H1 (cell line): ENCODE results near the gene WDR35. TPM values are rescaled to one million over a fixed set of nuclear protein-coding genes. Genes with fewer than 3 reads are reported as not detected.
A peak's percentile ranks its signal among the peaks of the same experiment; 100 is the strongest.

Experiments used
- CTCF ChIA-PET: fragments of 300-600 bp; sonication (Branson Sonifier 250); formaldehyde crosslinking; loops from one replicate; lab custom pipeline; 2021; ENCODE audit not compliant: partially characterized antibody; lab: Charles Lee
- POLR2A ChIA-PET: fragments of 300-600 bp; sonication (Branson Sonifier 250); formaldehyde crosslinking; loops from one replicate; lab custom pipeline; 2021; ENCODE audit warnings: inconsistent platforms; ENCODE audit not compliant: partially characterized antibody; lab: Charles Lee
- DNase-seq, 2 experiments: peaks; one replicate each; pipeline versions ENCODE4 v3.0.0 to v3.0.0-alpha.2; 2010 to 2022; ENCODE audit warnings: low spot score in 2 of 2, low read depth in 1 of 2, mixed read lengths in 1 of 2
- FAIRE-seq: peaks from 2 replicates; lab custom pipeline; 2011; peaks lifted over from hg19 to GRCh38; lab: Jason Lieb, UNC
- H2AFZ ChIP-seq: 2 replicates; pipeline ENCODE4 v1.8.1; 2012; ENCODE audit warnings: low read length, inconsistent platforms
- H2AK5ac ChIP-seq: 2 replicates; pipeline ENCODE4 v1.6.1; 2013; ENCODE audit warnings: low read depth, low read length
- H2BK120ac ChIP-seq: replicated peaks from 2 replicates; pipeline ENCODE3; 2013; ENCODE audit warnings: low read depth, low read length, inconsistent platforms
- H2BK12ac ChIP-seq: 2 replicates; pipeline ENCODE4 v1.6.1; 2013; ENCODE audit warnings: low read depth, low read length
- H2BK15ac ChIP-seq: 2 replicates; pipeline ENCODE4 v1.6.1; 2013; ENCODE audit warnings: low read length
- H2BK20ac ChIP-seq: 2 replicates; pipeline ENCODE4 v1.6.1; 2013; ENCODE audit warnings: low read length
- H2BK5ac ChIP-seq: 2 replicates; pipeline ENCODE4 v1.6.1; 2013; ENCODE audit warnings: low read depth, low read length
- H3K14ac ChIP-seq: 2 replicates; pipeline ENCODE4 v1.6.1; 2013; ENCODE audit warnings: inconsistent platforms; ENCODE audit not compliant: insufficient read length
- H3K18ac ChIP-seq: 2 replicates; pipeline ENCODE4 v1.6.1; 2013; ENCODE audit warnings: low read length; ENCODE audit errors: extremely low read depth
- H3K23ac ChIP-seq: 2 replicates; pipeline ENCODE4 v1.6.1; 2013; ENCODE audit warnings: inconsistent platforms; ENCODE audit not compliant: insufficient read length
- H3K23me2 ChIP-seq: 2 replicates; pipeline ENCODE4 v1.6.1; 2013; ENCODE audit warnings: low read depth, low read length
- H3K27ac ChIP-seq: 2 replicates; pipeline ENCODE4 v1.6.1; 2011; ENCODE audit warnings: low read depth, low read length, inconsistent platforms
- H3K27me3 ChIP-seq, 4 experiments: replicated peaks in 1 of 4; 1 replicate in 1 of 4; 2 replicates in 3 of 4; pipeline versions ENCODE4 v1.6.1 to v1.8.1; 2011 to 2013; ENCODE audit warnings: low read length in 3 of 4, mild to moderate bottlenecking in 3 of 4, inconsistent platforms in 2 of 4, mixed read lengths in 2 of 4, moderate library complexity in 1 of 4; ENCODE audit not compliant: control insufficient read depth in 3 of 4, insufficient read depth in 3 of 4; ENCODE audit errors: extremely low read depth in 1 of 4
- H3K36me3 ChIP-seq, 4 experiments: 2 replicates each; pipeline versions ENCODE4 v1.6.1 to v1.8.1; 2011 to 2013; ENCODE audit warnings: mild to moderate bottlenecking in 4 of 4, low read length in 3 of 4, moderate library complexity in 2 of 4, control low read depth in 1 of 4, inconsistent platforms in 1 of 4; ENCODE audit not compliant: insufficient read depth in 4 of 4, control insufficient read depth in 2 of 4
- H3K4ac ChIP-seq: replicated peaks from 2 replicates; pipeline ENCODE3; 2013; ENCODE audit warnings: low read length, low read depth, mixed read lengths, inconsistent platforms; ENCODE audit not compliant: insufficient read length
- H3K4me1 ChIP-seq, 4 experiments: replicated peaks in 1 of 4; 1 replicate in 1 of 4; 2 replicates in 3 of 4; pipeline versions ENCODE4 v1.6.1 to v1.8.1; 2011 to 2013; ENCODE audit warnings: low read length in 3 of 4, inconsistent platforms in 2 of 4, mixed read lengths in 1 of 4; ENCODE audit not compliant: insufficient read depth in 4 of 4, control insufficient read depth in 3 of 4
- H3K4me2 ChIP-seq, 2 experiments: 2 replicates each; pipeline versions ENCODE4 v1.6.1 to v1.8.1; 2011 to 2013; ENCODE audit warnings: low read depth in 2 of 2, low read length in 2 of 2, control low read depth in 1 of 2, inconsistent platforms in 1 of 2, mild to moderate bottlenecking in 1 of 2; ENCODE audit not compliant: insufficient read depth in 1 of 2
- H3K4me3 ChIP-seq, 4 experiments: fragments of 200-600, 300-600 bp in 1 of 4; sonication (generic), shearing (Covaris generic), sonication (Bioruptor Twin) in 1 of 4; 2 replicates each; pipeline versions ENCODE4 v1.5.1 to v1.8.1; 2011 to 2016; ENCODE audit warnings: low read length in 4 of 4, low read depth in 3 of 4, control low read depth in 2 of 4, inconsistent platforms in 2 of 4, mild to moderate bottlenecking in 2 of 4, mixed read lengths in 1 of 4, moderate library complexity in 1 of 4; ENCODE audit not compliant: insufficient read depth in 2 of 4; ENCODE audit errors: extremely low read depth in 1 of 4
- H3K56ac ChIP-seq: replicated peaks from 2 replicates; pipeline ENCODE3; 2013; ENCODE audit warnings: low read depth, mild to moderate bottlenecking, mixed read lengths, low read length, inconsistent platforms; ENCODE audit not compliant: insufficient read length
- H3K79me1 ChIP-seq: 2 replicates; pipeline ENCODE4 v1.6.1; 2013; ENCODE audit warnings: low read depth, low read length, control low read depth
- H3K79me2 ChIP-seq, 2 experiments: 2 replicates each; pipeline versions ENCODE4 v1.6.1 to v1.8.1; 2012 to 2013; ENCODE audit warnings: low read length in 2 of 2, mild to moderate bottlenecking in 2 of 2, inconsistent platforms in 1 of 2; ENCODE audit not compliant: insufficient read depth in 2 of 2, control insufficient read depth in 1 of 2
- H3K9ac ChIP-seq, 4 experiments: replicated peaks in 1 of 4; 1 replicate in 1 of 4; 2 replicates in 3 of 4; pipeline versions ENCODE4 v1.6.1 to v1.8.1; 2011 to 2013; ENCODE audit warnings: low read depth in 3 of 4, low read length in 3 of 4, control low read depth in 2 of 4, mild to moderate bottlenecking in 2 of 4, moderate library complexity in 2 of 4, inconsistent platforms in 1 of 4; ENCODE audit errors: extremely low read depth in 1 of 4
- H3K9me3 ChIP-seq, 2 experiments: 2 replicates each; pipeline versions ENCODE4 v1.6.1 to v1.8.1; 2012 to 2013; ENCODE audit warnings: mild to moderate bottlenecking in 2 of 2, moderate library complexity in 2 of 2, control low read depth in 1 of 2, inconsistent platforms in 1 of 2, low read depth in 1 of 2, low read length in 1 of 2, mixed read lengths in 1 of 2; ENCODE audit not compliant: insufficient read depth in 2 of 2
- H4K20me1 ChIP-seq, 2 experiments: replicated peaks in 1 of 2; 2 replicates each; pipeline versions ENCODE3 to v1.8.1; 2011 to 2013; ENCODE audit warnings: inconsistent platforms in 2 of 2, low read length in 2 of 2, mild to moderate bottlenecking in 1 of 2; ENCODE audit not compliant: insufficient read depth in 2 of 2, control insufficient read depth in 1 of 2
- H4K5ac ChIP-seq: 2 replicates; pipeline ENCODE4 v1.6.1; 2013; ENCODE audit warnings: low read length, low read depth, mixed read lengths, inconsistent platforms; ENCODE audit not compliant: insufficient read length
- H4K8ac ChIP-seq: 2 replicates; pipeline ENCODE4 v1.8.0; 2013; ENCODE audit warnings: mild to moderate bottlenecking, moderate library complexity, low read length, inconsistent platforms; ENCODE audit not compliant: insufficient read depth; ENCODE audit errors: extremely low read depth
- H4K91ac ChIP-seq: replicated peaks from 2 replicates; pipeline ENCODE3; 2013; ENCODE audit warnings: low read length, mixed read lengths, inconsistent platforms; ENCODE audit not compliant: insufficient read length
- WGBS, 2 experiments: shearing (Covaris generic) in 1 of 2; methylation state at CpG; one replicate each; pipeline versions ENCODE4 v1.1.6 to v1.1.7; 2013 to 2015; ENCODE audit warnings: low lambda C conversion rate in 2 of 2, mixed read lengths in 2 of 2, inconsistent platforms in 1 of 2, low coverage in 1 of 2, missing lambda C conversion rate in 1 of 2; ENCODE audit not compliant: insufficient replicate concordance in 2 of 2, insufficient coverage in 1 of 2, insufficient read length in 1 of 2; ENCODE audit errors: extremely low coverage in 1 of 2, missing lambda C conversion rate in 1 of 2; 5-methylcytosine and 5-hydroxymethylcytosine counted together
- polyA plus RNA-seq, 7 experiments: library from polyadenylated mRNA; depleted of rRNA in 3 of 7; stranded (reverse) in 5 of 7; unstranded in 2 of 7; fragments of >200 nt in 5 of 7; fragments of 200-250 nt in 2 of 7; gene quantifications; 1 replicate in 5 of 7; 2 replicates in 1 of 7; 4 replicates in 1 of 7; pipeline versions ENCODE4 v1.2.1 to v1.2.3, GENCODE V29; 2011 to 2013; ENCODE audit warnings: missing spikeins in 2 of 7, mixed read lengths in 2 of 7
- total RNA-seq: library from RNA; stranded (reverse); fragmentation: NEBNext Ultra II Directional; extraction: Animal tissue kit (Norgen Biotek cat#: 25700); gene quantifications from 2 replicates; pipeline ENCODE4 v1.2.1, GENCODE V29; 2021

WDR35 gene
- total and polyA plus RNA-seq, 2 of the 8 experiments (the other 6 are each of a cell fraction or from before 2014, with no cell fraction given), result 9.0 to 25.5 TPM

DNA sequence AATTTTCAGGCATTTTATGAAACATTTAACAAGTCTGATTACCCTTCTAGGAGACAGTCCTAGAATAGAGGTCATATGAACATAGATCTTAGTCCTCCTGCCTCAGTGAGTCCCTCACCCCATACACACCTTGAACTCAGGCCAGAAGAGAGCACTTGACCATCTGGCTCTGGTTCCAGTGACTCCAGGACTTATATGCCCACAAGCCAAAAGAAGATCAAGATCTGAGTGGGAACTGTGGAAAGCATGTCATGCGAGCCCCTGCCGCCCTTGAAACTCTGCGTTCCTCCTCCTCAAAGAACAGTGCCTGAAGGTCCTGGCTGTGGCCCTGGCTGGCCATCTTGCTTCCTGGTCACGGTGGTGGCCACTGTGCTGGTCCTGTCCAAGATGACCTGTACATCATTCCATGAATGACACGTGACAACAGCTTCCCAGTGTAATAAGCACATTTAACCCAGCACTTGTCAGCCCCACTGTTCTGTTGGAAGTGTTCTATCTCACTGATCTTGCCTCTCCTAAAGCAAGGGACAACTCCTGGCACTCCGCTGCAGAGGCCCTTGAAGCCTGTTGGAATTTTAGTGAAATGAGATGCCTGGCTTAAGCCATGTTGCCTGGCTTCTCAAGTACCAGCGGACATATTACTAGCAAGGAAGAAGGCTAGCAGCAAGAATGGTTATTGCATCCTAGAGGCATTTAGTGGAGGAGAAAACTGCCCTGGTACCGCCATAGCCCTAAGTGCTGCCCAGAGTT lies 105.8 kb downstream of the WDR35 start:
- ChIA-PET POLR2A (no interaction called here), CTCF (interaction anchor here (1.2 kb wide), 1 partner anchor 10 kb away, joined by 3 read pairs; no protein-coding TSS in a partner anchor)
- Histone ChIP-seq H3K23ac (no peak overlapping the region), H2BK20ac (no peak overlapping the region), H3K27me3 (peaks cover 0 to 2% (median 0%) of the 10 kb centered on the region in 4 experiments; a peak in 2 of 7 replicates), H3K9ac (no peak overlapping the region), H2BK12ac (no peak overlapping the region), H3K56ac (no peak overlapping the region), H4K20me1 (no peaks in the 10 kb centered on the region), H4K91ac (no peak overlapping the region), H2BK120ac (no peak overlapping the region), H3K4me2 (no peak overlapping the region), H3K27ac (no peak overlapping the region), H4K8ac (no peak overlapping the region), H3K9me3 (no peaks in the 10 kb centered on the region), H3K18ac (no peak overlapping the region), H3K23me2 (no peaks in the 10 kb centered on the region), H3K36me3 (no peaks in the 10 kb centered on the region), H3K14ac (no peak overlapping the region), H3K79me2 (no peaks in the 10 kb centered on the region), H3K79me1 (no peaks in the 10 kb centered on the region), H3K4me1 (no peaks in the 10 kb centered on the region), H2BK5ac (no peak overlapping the region), H4K5ac (no peak overlapping the region), H3K4me3 (no peak overlapping the region), H2AFZ (no peak overlapping the region), H3K4ac (no peak overlapping the region), H2BK15ac (no peak overlapping the region), H2AK5ac (no peak overlapping the region)
- no peak for FAIRE-seq
- WGBS, 2 experiments, result 90% methylated on average over 8 of the region's 8 CpGs; no CpG with 5 or more reads in 1 of the 2 experiments
- DNase-seq, result peak in 1 of 2 experiments; percentile 16
